OCI-LY7 (cell line): ENCODE data around the gene UROD. TPM values are rescaled to one million over a fixed set of nuclear protein-coding genes. Genes with fewer than 3 reads are reported as not detected.

Experiments used
- BruUV-seq: library from RNA; stranded (reverse); fragments of 400-500 nt; replicated peaks from 2 replicates; lab custom pipeline; 2021; lab: Mats Ljungman, UMichigan
- CTCF ChIA-PET: fragments of 300-600 bp; sonication (Branson Sonifier 250); formaldehyde crosslinking; loops from one replicate; lab custom pipeline; 2022; ENCODE audit warnings: antibody characterized with exemption; ENCODE audit not compliant: unreplicated experiment; lab: Charles Lee
- POLR2A ChIA-PET: fragments of 300-600 bp; sonication (Branson Sonifier 250); formaldehyde crosslinking; loops from one replicate; lab custom pipeline; 2022; ENCODE audit warnings: antibody characterized with exemption; lab: Charles Lee
- DNase-seq: peaks from one replicate; pipeline ENCODE4 v3.0.0-alpha.2; 2015; ENCODE audit warnings: low spot score
- H2AFZ ChIP-seq: fragments of 200-600 bp; sonication (generic), shearing (Covaris generic); 2 replicates; pipeline ENCODE4 v1.6.1; 2014; ENCODE audit warnings: mild to moderate bottlenecking, antibody characterized with exemption, low read length, moderate library complexity
- H3K27ac ChIP-seq: fragments of 200-600 bp; sonication (generic); 2 replicates; pipeline ENCODE4 v1.5.1; 2014; ENCODE audit warnings: mixed run types, low read depth, mild to moderate bottlenecking, moderate library complexity, low read length, inconsistent platforms; ENCODE audit not compliant: poor library complexity, severe bottlenecking
- H3K36me3 ChIP-seq: fragments of 200-600 bp; sonication (generic); 2 replicates; pipeline ENCODE4 v1.6.1; 2014; ENCODE audit warnings: mild to moderate bottlenecking, antibody characterized with exemption, low read length, moderate library complexity, mixed read lengths; ENCODE audit not compliant: insufficient read depth
- H3K4me1 ChIP-seq: fragments of 200-600 bp; sonication (generic); 2 replicates; pipeline ENCODE4 v1.5.1; 2014; ENCODE audit warnings: mild to moderate bottlenecking, low read length; ENCODE audit not compliant: insufficient read depth, poor library complexity, severe bottlenecking
- H3K4me2 ChIP-seq: fragments of 200-600 bp; sonication (generic); 2 replicates; pipeline ENCODE4 v1.6.1; 2014; ENCODE audit warnings: mild to moderate bottlenecking, low read length
- H3K4me3 ChIP-seq: fragments of 200-600 bp; sonication (generic); 2 replicates; pipeline ENCODE4 v1.5.1; 2014; ENCODE audit warnings: mild to moderate bottlenecking, low read depth, low read length; ENCODE audit not compliant: poor library complexity, severe bottlenecking
- H3K79me2 ChIP-seq: fragments of 200-600 bp; sonication (generic); 2 replicates; pipeline ENCODE4 v1.6.1; 2016; ENCODE audit warnings: low read depth, mild to moderate bottlenecking, low read length, moderate library complexity, mixed read lengths; ENCODE audit not compliant: insufficient read depth
- H3K9me2 ChIP-seq: fragments of 200-600 bp; sonication (generic); 2 replicates; pipeline ENCODE4 v1.6.1; 2016; ENCODE audit warnings: mild to moderate bottlenecking, low read length, mixed read lengths; ENCODE audit not compliant: insufficient read depth
- H3K9me3 ChIP-seq: fragments of 200-600 bp; sonication (generic); 2 replicates; pipeline ENCODE4 v1.6.1; 2014; ENCODE audit warnings: mild to moderate bottlenecking, mixed run types, low read length, mixed read lengths
- H4K20me1 ChIP-seq: fragments of 200-600 bp; sonication (generic); 2 replicates; pipeline ENCODE4 v1.6.1; 2014; ENCODE audit warnings: mild to moderate bottlenecking, antibody characterized with exemption, low read length, moderate library complexity, mixed read lengths; ENCODE audit not compliant: insufficient read depth
- CTCF ChIP-seq: fragments of 200-600 bp; sonication (generic); conservative IDR thresholded peaks from 2 replicates; pipeline ENCODE4 v1.5.1; 2014; ENCODE audit warnings: mild to moderate bottlenecking, antibody characterized with exemption, low read length, moderate library complexity, mixed read lengths
- EZH2phosphoT487 ChIP-seq: fragments of 200-600 bp; sonication (generic); IDR thresholded peaks from 2 replicates; pipeline ENCODE4 v1.6.1; 2018; ENCODE audit warnings: low read depth, borderline replicate concordance, mild to moderate bottlenecking, mixed run types, antibody characterized with exemption, low read length, moderate library complexity, mixed read lengths
- intact Hi-C: fragments of 100-400 bp; cut with micrococcal nuclease; formaldehyde crosslinking; loops from one replicate; pipeline ENCODE4 v1.10.0; 2022; ENCODE audit not compliant: unreplicated experiment
- total RNA-seq, 2 experiments: library from RNA; depleted of rRNA in 1 of 2; stranded (reverse); fragments of >200 nt in 1 of 2; shearing (Covaris generic) in 1 of 2; gene quantifications; 2 replicates each; pipeline ENCODE4 v1.2.3, GENCODE V29; 2014 to 2022

UROD gene
- total RNA-seq, 2 experiments from 2014 or later: 61.6 to 73.5 TPM

- H3K27ac ChIP-seq: no peak overlapping the region
- no peaks in the 10 kb centered on the region for H3K9me2 ChIP-seq
- ChIA-PET CTCF (no interaction called here), POLR2A (interaction anchor here (0.6 kb wide), 1 partner anchor 333 kb away, joined by 6 read pairs; no protein-coding TSS in a partner anchor)
- intact Hi-C loops: no loop called here
- no TSS peak for BruUV-seq
- no peaks in the 10 kb centered on the region for H3K4me1 ChIP-seq
- no peaks in the 10 kb centered on the region for H4K20me1 ChIP-seq
- H3K36me3 ChIP-seq: no peaks in the 10 kb centered on the region
- no peak overlapping the region for H2AFZ ChIP-seq
- H3K79me2 ChIP-seq: no peaks in the 10 kb centered on the region
- DNase-seq: no peak
- H3K4me2 ChIP-seq: no peak overlapping the region
- no peak overlapping the region for H3K4me3 ChIP-seq
- no peak for TF ChIP-seq CTCF
- no peak for TF ChIP-seq EZH2phosphoT487
- H3K9me3 ChIP-seq: no peaks in the 10 kb centered on the region
Measured at GRCh38 chr1:45065083-45065482, 53.0 kb downstream of the UROD start.

Other genes starting within 250 kb of the UROD start
- 4,149 and 4,355 TPM in 2 replicates for gene RPS8, start 236.7 kb upstream of the UROD start, total RNA-seq (2014; rRNA removed; shearing (Covaris generic))
- 2,707 and 2,775 TPM in 2 replicates for gene RPS8, start 236.7 kb upstream of the UROD start, total RNA-seq (2022)
- 0.44 and 0.93 TPM in 2 replicates for gene BEST4, start 224.1 kb upstream of the UROD start, total RNA-seq (2014; rRNA removed; shearing (Covaris generic))
- 3.1 and 3.3 TPM in 2 replicates for gene BEST4, start 224.1 kb upstream of the UROD start, total RNA-seq (2022)
- gene PLK3, start 211.9 kb upstream of the UROD start, total RNA-seq (2014; rRNA removed; shearing (Covaris generic)): 8.3 and 10.1 TPM in 2 replicates
- 8.8 and 10.8 TPM in 2 replicates for gene PLK3, start 211.9 kb upstream of the UROD start, total RNA-seq (2022)
- 1.5 TPM in 1 of 2 replicates, not detected in the other for gene DYNLT4, start 204.9 kb upstream of the UROD start, total RNA-seq (2014; rRNA removed; shearing (Covaris generic))
- gene DYNLT4, start 204.9 kb upstream of the UROD start, total RNA-seq (2022): not detected in 2 replicates
- 0.21 and 0.44 TPM in 2 replicates for gene BTBD19, start 203.7 kb upstream of the UROD start, total RNA-seq (2014; rRNA removed; shearing (Covaris generic))
- 2.0 and 2.7 TPM in 2 replicates for gene BTBD19, start 203.7 kb upstream of the UROD start, total RNA-seq (2022)
- 0.39 and 0.60 TPM in 2 replicates for gene PTCH2, start 169.0 kb upstream of the UROD start, total RNA-seq (2014; rRNA removed; shearing (Covaris generic))
- gene PTCH2, start 169.0 kb upstream of the UROD start, total RNA-seq (2022): 0.68 and 1.0 TPM in 2 replicates
- gene EIF2B3, start 25.7 kb upstream of the UROD start, total RNA-seq (2014; rRNA removed; shearing (Covaris generic)): 24.7 and 26.6 TPM in 2 replicates
- gene EIF2B3, start 25.7 kb upstream of the UROD start, total RNA-seq (2022): 23.7 and 25.5 TPM in 2 replicates
- gene HECTD3, start 930 bp upstream of the UROD start, total RNA-seq (2014; rRNA removed; shearing (Covaris generic)): 12.4 and 13.3 TPM in 2 replicates
- gene HECTD3, start 930 bp upstream of the UROD start, total RNA-seq (2022): 30.1 and 31.9 TPM in 2 replicates
- 0.13 and 0.28 TPM in 2 replicates for gene ZSWIM5, start 194.4 kb downstream of the UROD start, total RNA-seq (2014; rRNA removed; shearing (Covaris generic))
- 0.26 and 0.42 TPM in 2 replicates for gene ZSWIM5, start 194.4 kb downstream of the UROD start, total RNA-seq (2022)